Measurements from ENCODE around the gene RAD23A.
A peak's percentile ranks its signal among the peaks of the same experiment; 100 is the strongest.
"Not testable (repeated sequence)": the region's sequence is repeated elsewhere in the genome, so short reads cannot be mapped to it uniquely, and the experiment has no call there.

Gene RAD23A

GRCh38 chr19:12937927-12938778, 7.5 kb upstream of the RAD23A start, which contains the start of gene CALR:
Gene CALR (plus strand): TSS chr19:12938609. CDS start chr19:12938680, 71 bp downstream.
- DNase-seq (ENCODE audit: low read depth, low spot score) = peak; percentile 99

- DNase-seq (ENCODE audit: low read depth, low spot score) = no peak
These were observed 6.7 kb upstream of the RAD23A start for GRCh38 chr19:12938779-12939601.

- DNase-seq (ENCODE audit: low read depth, low spot score) = no peak
These were observed 5.7 kb upstream of the RAD23A start for GRCh38 chr19:12939975-12940423.

GRCh38 chr19:12940897-12941296, 4.8 kb upstream of the RAD23A start:
- DNase-seq (ENCODE audit: low read depth, low spot score) = no peak

- DNase-seq (ENCODE audit: low read depth, low spot score) = no peak
These were observed 2.1 kb upstream of the RAD23A start for GRCh38 chr19:12943437-12944044.

GRCh38 chr19:12944104-12944674, 1.5 kb upstream of the RAD23A start:
- DNase-seq (ENCODE audit: low read depth, low spot score) = no peak

- DNase-seq (ENCODE audit: low read depth, low spot score) = no peak
These were observed 545 bp downstream of the RAD23A start for GRCh38 chr19:12946092-12946721.

GRCh38 chr19:12946731-12947496, 1.3 kb downstream of the RAD23A start:
- DNase-seq (ENCODE audit: low read depth, low spot score) = no peak

GRCh38 chr19:12947702-12948611, 2.3 kb downstream of the RAD23A start:
- no peak for DNase-seq (ENCODE audit: low read depth, low spot score)

- DNase-seq (ENCODE audit: low read depth, low spot score) = no peak
These were observed 3.1 kb downstream of the RAD23A start for GRCh38 chr19:12948612-12949362.

GRCh38 chr19:12949363-12950283, 4.0 kb downstream of the RAD23A start:
- DNase-seq (ENCODE audit: low read depth, low spot score) = no peak

- DNase-seq (ENCODE audit: low read depth, low spot score) = not testable (repeated sequence)
These were observed 6.4 kb downstream of the RAD23A start for GRCh38 chr19:12952050-12952449.

- no peak for DNase-seq (ENCODE audit: low read depth, low spot score)
These were observed 7.0 kb downstream of the RAD23A start for GRCh38 chr19:12952488-12953137.

- no peak for DNase-seq (ENCODE audit: low read depth, low spot score)
These were observed 7.6 kb downstream of the RAD23A start for GRCh38 chr19:12953138-12953798.

GRCh38 chr19:12953799-12954611, 8.3 kb downstream of the RAD23A start:
- DNase-seq (ENCODE audit: low read depth, low spot score) = no peak

GRCh38 chr19:12954612-12954962, 8.9 kb downstream of the RAD23A start:
- no peak for DNase-seq (ENCODE audit: low read depth, low spot score)
